OCI-LY1 (cell line): ENCODE measurements around the gene FBXL19.

Experiments
- EZH2 ChIP-seq: fragments of 200-600 bp; sonication (generic), shearing (Covaris generic); IDR thresholded peaks from 2 replicates; pipeline ENCODE4 v1.8.0; 2017; ENCODE audit warnings: borderline replicate concordance, mixed run types, mild to moderate bottlenecking, antibody characterized with exemption, low read length, moderate library complexity, mixed read lengths
- TF ChIP-seq, protein P1 (sequence below): fragments of 200-600 bp; sonication (generic), shearing (Covaris generic); IDR thresholded peaks from 2 replicates; pipeline ENCODE4 v1.5.1; 2017; ENCODE audit warnings: mild to moderate bottlenecking, antibody characterized with exemption, low read length, moderate library complexity, mixed read lengths

DNA sequence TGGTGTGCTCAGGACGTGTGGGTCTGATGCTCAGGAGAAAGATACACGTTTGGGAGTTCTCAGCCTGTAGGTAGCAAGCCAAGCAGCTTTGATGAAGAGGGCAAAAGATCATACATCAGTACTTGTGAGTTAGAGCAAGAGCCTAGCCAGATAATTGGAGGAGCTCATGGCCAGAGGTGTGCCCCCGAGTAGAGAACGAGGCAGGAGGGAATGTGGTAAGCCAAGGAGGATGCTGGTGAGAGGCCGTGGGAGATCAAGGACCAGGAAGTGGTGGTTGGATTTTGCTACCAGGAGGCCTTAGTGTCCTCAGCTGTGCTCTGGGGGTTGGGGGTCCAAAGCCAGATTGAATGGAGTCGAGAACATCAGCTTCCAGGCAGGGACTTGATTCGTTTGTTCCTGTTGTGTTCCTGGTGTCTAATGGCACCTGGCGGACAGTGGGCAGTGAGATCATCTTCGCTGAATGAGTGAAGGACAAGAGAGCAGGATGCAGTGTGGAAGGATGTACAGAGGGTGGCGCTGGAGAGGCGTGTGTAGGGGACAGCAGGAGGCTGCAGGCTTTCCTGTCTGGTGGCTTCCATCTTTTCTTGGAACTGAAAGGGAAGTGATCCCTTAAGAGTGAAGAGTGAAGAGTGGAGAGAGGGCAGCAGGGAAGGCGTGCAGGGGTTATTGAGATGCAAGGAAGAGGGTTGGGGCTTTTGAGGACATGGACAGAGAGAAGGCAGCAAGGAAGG lies 11.6 kb downstream of the FBXL19 start:
- TF ChIP-seq, protein P1, sequence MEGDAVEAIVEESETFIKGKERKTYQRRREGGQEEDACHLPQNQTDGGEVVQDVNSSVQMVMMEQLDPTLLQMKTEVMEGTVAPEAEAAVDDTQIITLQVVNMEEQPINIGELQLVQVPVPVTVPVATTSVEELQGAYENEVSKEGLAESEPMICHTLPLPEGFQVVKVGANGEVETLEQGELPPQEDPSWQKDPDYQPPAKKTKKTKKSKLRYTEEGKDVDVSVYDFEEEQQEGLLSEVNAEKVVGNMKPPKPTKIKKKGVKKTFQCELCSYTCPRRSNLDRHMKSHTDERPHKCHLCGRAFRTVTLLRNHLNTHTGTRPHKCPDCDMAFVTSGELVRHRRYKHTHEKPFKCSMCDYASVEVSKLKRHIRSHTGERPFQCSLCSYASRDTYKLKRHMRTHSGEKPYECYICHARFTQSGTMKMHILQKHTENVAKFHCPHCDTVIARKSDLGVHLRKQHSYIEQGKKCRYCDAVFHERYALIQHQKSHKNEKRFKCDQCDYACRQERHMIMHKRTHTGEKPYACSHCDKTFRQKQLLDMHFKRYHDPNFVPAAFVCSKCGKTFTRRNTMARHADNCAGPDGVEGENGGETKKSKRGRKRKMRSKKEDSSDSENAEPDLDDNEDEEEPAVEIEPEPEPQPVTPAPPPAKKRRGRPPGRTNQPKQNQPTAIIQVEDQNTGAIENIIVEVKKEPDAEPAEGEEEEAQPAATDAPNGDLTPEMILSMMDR = peak; percentile 69
- no peak for TF ChIP-seq EZH2
